Mucosa of stomach (tissue), 1 donor: ENCODE results near the gene FAM20A.

Source experiments
- H3K27me3 ChIP-seq: one replicate; pipeline ENCODE4 v1.7.0; 2013; ENCODE audit warnings: mild to moderate bottlenecking, low read length; ENCODE audit not compliant: control insufficient read depth, insufficient read depth
- H3K36me3 ChIP-seq: one replicate; pipeline ENCODE4 v1.7.0; 2013; ENCODE audit warnings: low read length; ENCODE audit not compliant: control insufficient read depth, insufficient read depth
- H3K4me1 ChIP-seq: one replicate; pipeline ENCODE4 v1.7.0; 2013; ENCODE audit warnings: mild to moderate bottlenecking, low read length; ENCODE audit not compliant: control insufficient read depth, insufficient read depth
- H3K4me3 ChIP-seq: one replicate; pipeline ENCODE4 v1.7.0; 2013; ENCODE audit warnings: low read length
- H3K9ac ChIP-seq: one replicate; pipeline ENCODE4 v1.7.0; 2013; ENCODE audit warnings: mild to moderate bottlenecking, low read length, moderate library complexity
- H3K9me3 ChIP-seq: one replicate; pipeline ENCODE4 v1.7.0; 2013; ENCODE audit warnings: mild to moderate bottlenecking, low read length, moderate library complexity; ENCODE audit not compliant: control insufficient read depth
- donor health status: Pancreatic carcinoma.

The FAM20A gene

DNA sequence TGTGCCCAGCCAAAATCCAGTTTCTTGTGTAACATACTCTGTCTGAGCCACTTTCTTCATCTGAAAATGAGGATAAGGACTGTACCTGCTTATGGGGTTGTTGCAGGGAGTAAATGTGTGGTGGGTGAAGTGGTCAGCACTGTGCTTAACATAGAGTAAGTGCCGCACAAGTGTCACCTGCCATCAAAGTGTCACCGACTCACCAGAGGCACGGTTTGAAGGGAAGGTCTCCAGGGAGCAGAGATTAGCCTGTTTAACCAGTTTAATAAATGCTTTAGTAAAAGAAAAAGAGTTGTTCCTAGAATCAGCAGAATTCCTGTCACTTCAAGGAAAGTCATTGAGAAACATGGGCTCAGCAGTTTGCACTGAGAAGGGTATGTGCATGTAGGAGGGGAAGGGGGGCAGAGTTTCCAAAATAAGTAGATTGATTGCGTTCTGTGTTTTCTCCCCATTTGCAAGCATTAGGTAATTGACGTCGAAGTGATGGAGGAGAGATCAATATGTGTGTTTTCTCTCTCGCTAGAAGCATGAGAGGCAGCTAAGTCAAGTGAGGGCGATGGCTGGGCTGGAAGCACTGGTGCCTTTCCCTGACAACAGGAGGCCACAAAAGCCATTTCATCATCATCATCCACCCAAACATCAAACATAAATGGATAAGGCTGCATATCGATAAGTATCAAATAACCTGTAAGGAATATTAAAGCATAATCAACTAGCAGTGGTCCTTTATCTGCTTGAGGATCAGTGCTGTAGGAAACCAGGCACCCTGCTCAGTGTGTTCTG is 19.1 kb downstream of the FAM20A start:
- H3K4me3 ChIP-seq = no peak overlapping the region
- no peaks in the 10 kb centered on the region for H3K27me3 ChIP-seq
- H3K9me3 ChIP-seq = no peaks in the 10 kb centered on the region
- no peaks in the 10 kb centered on the region for H3K36me3 ChIP-seq
- no peak overlapping the region for H3K9ac ChIP-seq
- H3K4me1 ChIP-seq = no peaks in the 10 kb centered on the region

GRCh38 chr17:68580236-68580770 is 20.9 kb downstream of the FAM20A start:
- Histone ChIP-seq H3K9me3 (no peaks in the 10 kb centered on the region), H3K4me3 (no peak overlapping the region), H3K9ac (no peak overlapping the region), H3K4me1 (no peaks in the 10 kb centered on the region), H3K36me3 (no peaks in the 10 kb centered on the region), H3K27me3 (no peaks in the 10 kb centered on the region)

DNA sequence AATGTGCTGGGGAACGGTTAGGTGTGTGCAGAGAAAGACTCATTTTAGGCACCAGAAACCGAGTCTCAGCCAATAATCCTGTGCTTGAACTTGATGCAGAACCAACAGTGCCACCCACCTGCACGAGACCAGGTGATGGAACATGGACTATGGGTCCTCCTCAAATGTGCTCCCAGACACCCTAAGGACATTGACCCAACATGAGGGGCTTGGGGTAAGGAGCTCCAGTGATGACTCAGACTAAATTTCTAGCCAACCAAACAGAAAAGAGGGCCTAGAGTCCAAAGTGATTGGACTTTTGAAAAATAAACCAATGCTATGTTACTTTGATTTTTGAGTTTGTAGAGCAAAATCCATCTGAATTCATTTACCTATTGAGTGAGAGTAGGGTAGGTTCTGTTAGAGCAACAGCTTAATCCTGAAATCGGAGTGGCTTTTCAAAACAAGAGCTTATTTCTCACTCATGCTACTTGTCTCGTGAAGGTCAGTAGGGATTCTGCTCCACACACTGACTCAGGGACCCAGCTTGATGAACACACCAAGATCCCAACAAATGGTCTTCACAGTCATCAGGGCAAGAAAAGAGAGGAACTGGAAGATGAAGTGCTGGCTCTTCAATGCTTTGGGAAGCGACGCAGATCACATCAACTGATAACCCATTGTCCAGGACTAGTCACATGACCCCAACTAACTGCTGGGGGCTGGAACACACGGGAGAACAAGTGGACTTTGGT is 21.8 kb downstream of the FAM20A start:
- Histone ChIP-seq H3K4me3 (no peak overlapping the region), H3K27me3 (no peaks in the 10 kb centered on the region), H3K9ac (no peak overlapping the region), H3K36me3 (no peaks in the 10 kb centered on the region), H3K9me3 (no peaks in the 10 kb centered on the region), H3K4me1 (no peaks in the 10 kb centered on the region)

DNA sequence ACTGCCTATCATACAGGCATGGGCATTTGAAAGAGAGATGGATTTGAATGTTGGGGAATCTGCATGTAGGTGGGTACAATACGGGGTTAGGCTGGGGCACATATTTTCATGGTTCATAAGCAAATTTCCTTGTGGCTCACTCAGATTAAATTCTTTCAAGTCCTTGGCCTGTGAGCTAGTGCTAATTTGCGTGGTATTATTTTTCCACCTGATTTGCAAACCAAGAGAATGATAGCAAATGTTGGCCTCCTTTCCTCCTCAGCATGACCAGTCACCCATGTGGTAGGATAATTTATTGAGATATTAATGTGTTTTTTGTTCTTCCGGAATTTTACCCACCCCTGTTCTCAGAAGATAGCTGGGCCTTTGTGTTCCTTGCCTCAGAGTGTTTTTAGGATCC is 22.9 kb downstream of the FAM20A start:
- H3K9me3 ChIP-seq = no peaks in the 10 kb centered on the region
- no peak overlapping the region for H3K9ac ChIP-seq
- H3K4me3 ChIP-seq = no peak overlapping the region
- no peaks in the 10 kb centered on the region for H3K4me1 ChIP-seq
- H3K36me3 ChIP-seq = no peaks in the 10 kb centered on the region
- H3K27me3 ChIP-seq = no peaks in the 10 kb centered on the region

DNA sequence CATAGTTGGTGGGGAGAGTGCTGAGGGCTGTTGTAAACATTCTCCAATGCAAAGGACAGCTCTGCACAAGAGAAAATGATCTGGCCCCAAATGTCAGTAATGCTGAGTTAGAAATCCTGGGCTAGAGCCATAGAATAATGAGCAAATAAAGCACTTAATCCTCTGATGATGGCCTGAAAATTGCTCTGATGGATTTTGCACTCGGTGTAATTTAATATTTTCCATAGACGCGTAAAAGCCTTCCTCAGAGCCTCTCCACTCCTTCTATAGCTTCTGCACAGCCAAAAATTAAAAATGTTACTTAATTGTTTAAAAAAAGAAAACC is 23.7 kb downstream of the FAM20A start:
- Histone ChIP-seq H3K9ac (no peak overlapping the region), H3K9me3 (no peaks in the 10 kb centered on the region), H3K27me3 (no peaks in the 10 kb centered on the region), H3K4me3 (no peak overlapping the region), H3K36me3 (no peaks in the 10 kb centered on the region), H3K4me1 (no peaks in the 10 kb centered on the region)

DNA sequence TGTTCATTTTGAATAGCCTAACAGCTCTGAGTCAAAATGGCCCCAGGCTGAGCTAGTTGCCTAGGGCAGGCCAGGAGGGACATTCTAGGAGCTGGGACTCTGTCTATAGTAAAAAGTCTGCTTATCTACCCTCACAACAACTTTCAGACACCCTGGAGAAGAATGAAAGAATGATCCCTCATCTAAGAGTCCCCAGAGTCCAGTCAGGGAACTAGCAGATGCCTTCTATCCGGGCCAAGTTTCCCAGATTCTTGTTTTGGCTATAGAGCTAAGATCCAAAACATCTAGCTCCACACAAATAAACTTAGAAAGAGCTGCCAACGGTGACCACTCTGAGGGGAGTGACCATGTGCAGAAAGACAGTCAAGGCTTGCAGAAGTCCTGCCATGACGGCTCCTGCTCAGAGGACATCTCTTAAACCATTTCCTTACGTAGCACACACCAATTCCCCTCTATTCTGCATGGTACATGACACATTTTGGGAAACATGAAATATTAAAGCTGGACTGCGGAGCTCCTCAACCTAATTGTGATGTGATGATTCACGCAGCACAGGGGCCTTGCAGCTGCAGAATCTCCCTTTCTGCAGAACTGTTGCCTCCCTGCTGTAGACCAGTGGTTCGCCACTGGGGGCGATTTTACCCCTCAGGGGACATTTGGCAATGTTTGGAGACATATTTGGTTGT is 24.2 kb downstream of the FAM20A start:
- Histone ChIP-seq H3K9ac (no peak overlapping the region), H3K36me3 (no peaks in the 10 kb centered on the region), H3K4me3 (no peak overlapping the region), H3K27me3 (no peaks in the 10 kb centered on the region), H3K4me1 (no peaks in the 10 kb centered on the region), H3K9me3 (no peaks in the 10 kb centered on the region)

GRCh38 chr17:68576137-68576536 is 25.0 kb downstream of the FAM20A start:
- no peaks in the 10 kb centered on the region for H3K9me3 ChIP-seq
- no peak overlapping the region for H3K9ac ChIP-seq
- no peak overlapping the region for H3K4me3 ChIP-seq
- no peaks in the 10 kb centered on the region for H3K4me1 ChIP-seq
- H3K36me3 ChIP-seq = no peaks in the 10 kb centered on the region
- H3K27me3 ChIP-seq = no peaks in the 10 kb centered on the region

DNA sequence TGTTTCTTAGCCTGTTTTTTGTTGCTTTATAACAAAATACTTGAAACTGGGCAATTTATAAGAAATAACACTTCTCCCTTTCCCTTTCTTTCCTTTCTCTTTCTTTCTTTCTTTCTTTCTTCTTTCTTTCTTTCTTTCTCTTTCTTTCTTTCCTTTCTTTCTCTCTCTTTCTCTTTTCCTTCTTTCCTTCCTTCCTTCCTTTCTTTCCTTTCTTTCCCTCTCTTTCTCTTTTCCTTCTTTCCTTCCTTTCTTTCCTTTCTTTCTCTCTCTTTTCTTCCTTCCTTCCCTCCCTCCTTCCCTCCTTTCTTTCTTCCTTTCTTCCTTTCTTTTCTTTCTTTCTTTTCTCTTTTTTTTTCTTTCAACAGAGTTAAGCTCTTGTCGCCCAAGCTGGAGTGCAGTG is 27.8 kb downstream of the FAM20A start:
- H3K9me3 ChIP-seq = no peaks in the 10 kb centered on the region
- H3K27me3 ChIP-seq = no peaks in the 10 kb centered on the region
- H3K9ac ChIP-seq = no peak overlapping the region
- no peaks in the 10 kb centered on the region for H3K4me1 ChIP-seq
- no peak overlapping the region for H3K4me3 ChIP-seq
- no peaks in the 10 kb centered on the region for H3K36me3 ChIP-seq

- Histone ChIP-seq H3K27me3 (no peaks in the 10 kb centered on the region), H3K9me3 (no peaks in the 10 kb centered on the region), H3K4me1 (peaks cover 3% of the 10 kb centered on the region), H3K36me3 (no peaks in the 10 kb centered on the region), H3K9ac (no peak overlapping the region), H3K4me3 (no peak overlapping the region)
Observed at GRCh38 chr17:68572138-68572842, 28.9 kb downstream of the FAM20A start.

DNA sequence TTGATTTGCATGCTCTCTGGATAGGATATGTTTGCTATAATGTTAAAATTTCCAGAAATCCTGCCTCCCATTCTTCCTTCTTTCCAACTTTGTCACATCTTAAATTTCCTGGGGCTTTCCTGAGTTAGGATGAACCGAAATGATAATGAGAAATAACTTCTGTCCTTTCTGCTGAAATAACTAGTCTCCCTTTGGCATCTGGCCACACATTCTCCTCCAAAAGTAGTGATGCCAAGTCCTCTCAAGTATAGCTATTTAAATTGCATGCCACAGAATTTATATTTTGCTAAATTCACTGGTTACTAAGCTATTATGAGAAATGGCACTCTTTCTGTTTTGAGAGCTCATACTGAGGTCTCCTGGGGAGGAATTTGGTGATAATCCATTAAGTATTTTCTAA is 30.6 kb downstream of the FAM20A start:
- H3K9me3 ChIP-seq = no peaks in the 10 kb centered on the region
- H3K4me3 ChIP-seq = no peak overlapping the region
- H3K27me3 ChIP-seq = no peaks in the 10 kb centered on the region
- no peak overlapping the region for H3K9ac ChIP-seq
- no peaks in the 10 kb centered on the region for H3K36me3 ChIP-seq
- H3K4me1 ChIP-seq = peaks cover 4% of the 10 kb centered on the region

GRCh38 chr17:68569346-68569745 is 31.8 kb downstream of the FAM20A start:
- no peaks in the 10 kb centered on the region for H3K27me3 ChIP-seq
- H3K36me3 ChIP-seq = no peaks in the 10 kb centered on the region
- H3K4me1 ChIP-seq = peaks cover 4% of the 10 kb centered on the region
- no peak overlapping the region for H3K4me3 ChIP-seq
- no peaks in the 10 kb centered on the region for H3K9me3 ChIP-seq
- no peak overlapping the region for H3K9ac ChIP-seq
